Brain microvascular endothelial cell (primary cell): Measurements from ENCODE around the gene WNT4.
"Not testable (repeated sequence)": the region's sequence is repeated elsewhere in the genome, so short reads cannot be mapped to it uniquely, and the experiment has no call there.

Experiments
- DNase-seq: peaks from one replicate; pipeline ENCODE4 v3.0.0-alpha.2; 2020
- H3K27ac ChIP-seq: fragments of 250-450 bp; sonication (Bioruptor Pico); 2 replicates; pipeline ENCODE4 v1.5.1; 2020; ENCODE audit warnings: mild to moderate bottlenecking, moderate library complexity
- H3K27me3 ChIP-seq: fragments of 250-450 bp; sonication (Bioruptor Pico); replicated peaks from 2 replicates; pipeline ENCODE4 v1.5.1; 2020; ENCODE audit warnings: mild to moderate bottlenecking
- H3K36me3 ChIP-seq: fragments of 250-450 bp; sonication (Bioruptor Pico); replicated peaks from 2 replicates; pipeline ENCODE4 v1.5.1; 2020; ENCODE audit warnings: mild to moderate bottlenecking
- H3K4me3 ChIP-seq: 2 replicates; pipeline ENCODE4 v1.5.1; 2011; ENCODE audit warnings: low read depth, mild to moderate bottlenecking, control low read depth, low read length, moderate library complexity
- CTCF ChIP-seq: IDR thresholded peaks from 2 replicates; pipeline ENCODE4 v1.5.1; 2011; ENCODE audit warnings: low read depth, mild to moderate bottlenecking, moderate library complexity, low read length, control low read depth, inconsistent platforms; ENCODE audit errors: missing control alignments
- in situ Hi-C: cut with HindIII; loops from 2 replicates; pipeline ENCODE4 v1.10.0; 2017; ENCODE audit warnings: low sequenced_read_pairs, low pct_ligation_motif_present

The WNT4 gene

GRCh38 chr1:22098752-22099151 lies 44.1 kb downstream of the WNT4 start:
- TF ChIP-seq CTCF = no peak
- in situ Hi-C loops = no loop called here
- Histone ChIP-seq H3K27ac (no peak overlapping the region), H3K4me3 (no peak overlapping the region), H3K27me3 (no peaks in the 10 kb centered on the region), H3K36me3 (peaks cover 47% of the 10 kb centered on the region)
- DNase-seq = no peak

GRCh38 chr1:22096463-22096862 lies 46.4 kb downstream of the WNT4 start:
- Histone ChIP-seq H3K36me3 (peaks cover 55% of the 10 kb centered on the region), H3K27ac (no peak overlapping the region), H3K27me3 (no peaks in the 10 kb centered on the region), H3K4me3 (no peak overlapping the region)
- in situ Hi-C loops = no loop called here
- DNase-seq = no peak
- no peak for TF ChIP-seq CTCF

GRCh38 chr1:22096036-22096435 lies 46.9 kb downstream of the WNT4 start:
- peaks cover 52% of the 10 kb centered on the region for H3K36me3 ChIP-seq
- no peak for TF ChIP-seq CTCF
- in situ Hi-C loops = no loop called here
- no peak for DNase-seq
- no peak overlapping the region for H3K4me3 ChIP-seq
- no peak overlapping the region for H3K27ac ChIP-seq
- no peaks in the 10 kb centered on the region for H3K27me3 ChIP-seq

GRCh38 chr1:22093513-22093912 lies 49.4 kb downstream of the WNT4 start:
- in situ Hi-C loops = no loop called here
- H3K4me3 ChIP-seq = no peak overlapping the region
- H3K36me3 ChIP-seq = peaks cover 44% of the 10 kb centered on the region
- no peak overlapping the region for H3K27ac ChIP-seq
- no peak for DNase-seq
- H3K27me3 ChIP-seq = no peaks in the 10 kb centered on the region
- no peak for TF ChIP-seq CTCF

- peak; percentile 47 for DNase-seq
- H3K4me3 ChIP-seq, H3K27me3 ChIP-seq, H3K27ac ChIP-seq, in situ Hi-C loops: not testable (repeated sequence)
- peaks cover 36% of the 10 kb centered on the region for H3K36me3 ChIP-seq
These were observed 50.7 kb downstream of the WNT4 start for GRCh38 chr1:22092026-22092768.

- in situ Hi-C loops = no loop called here
- Histone ChIP-seq H3K27me3 (no peaks in the 10 kb centered on the region), H3K36me3 (peaks cover 31% of the 10 kb centered on the region), H3K27ac (no peak overlapping the region), H3K4me3 (no peak overlapping the region)
- no peak for TF ChIP-seq CTCF
- no peak for DNase-seq
These were observed 52.0 kb downstream of the WNT4 start for GRCh38 chr1:22090867-22091266.
